OCI-LY7 (cell line): ENCODE results near the gene CDC42BPA. TPM values are rescaled to one million over a fixed set of nuclear protein-coding genes. Genes with fewer than 3 reads are reported as not detected.

Experiments
- BruUV-seq: library from RNA; stranded (reverse); fragments of 400-500 nt; replicated peaks from 2 replicates; lab custom pipeline; 2021; lab: Mats Ljungman, UMichigan
- CTCF ChIA-PET: fragments of 300-600 bp; sonication (Branson Sonifier 250); formaldehyde crosslinking; loops from one replicate; lab custom pipeline; 2022; ENCODE audit warnings: antibody characterized with exemption; ENCODE audit not compliant: unreplicated experiment; lab: Charles Lee
- POLR2A ChIA-PET: fragments of 300-600 bp; sonication (Branson Sonifier 250); formaldehyde crosslinking; loops from one replicate; lab custom pipeline; 2022; ENCODE audit warnings: antibody characterized with exemption; lab: Charles Lee
- DNase-seq: peaks from one replicate; pipeline ENCODE4 v3.0.0-alpha.2; 2015; ENCODE audit warnings: low spot score
- H2AFZ ChIP-seq: fragments of 200-600 bp; sonication (generic), shearing (Covaris generic); 2 replicates; pipeline ENCODE4 v1.6.1; 2014; ENCODE audit warnings: mild to moderate bottlenecking, antibody characterized with exemption, low read length, moderate library complexity
- H3K27ac ChIP-seq: fragments of 200-600 bp; sonication (generic); 2 replicates; pipeline ENCODE4 v1.5.1; 2014; ENCODE audit warnings: mixed run types, low read depth, mild to moderate bottlenecking, moderate library complexity, low read length, inconsistent platforms; ENCODE audit not compliant: poor library complexity, severe bottlenecking
- H3K36me3 ChIP-seq: fragments of 200-600 bp; sonication (generic); 2 replicates; pipeline ENCODE4 v1.6.1; 2014; ENCODE audit warnings: mild to moderate bottlenecking, antibody characterized with exemption, low read length, moderate library complexity, mixed read lengths; ENCODE audit not compliant: insufficient read depth
- H3K4me1 ChIP-seq: fragments of 200-600 bp; sonication (generic); 2 replicates; pipeline ENCODE4 v1.5.1; 2014; ENCODE audit warnings: mild to moderate bottlenecking, low read length; ENCODE audit not compliant: insufficient read depth, poor library complexity, severe bottlenecking
- H3K4me2 ChIP-seq: fragments of 200-600 bp; sonication (generic); 2 replicates; pipeline ENCODE4 v1.6.1; 2014; ENCODE audit warnings: mild to moderate bottlenecking, low read length
- H3K4me3 ChIP-seq: fragments of 200-600 bp; sonication (generic); 2 replicates; pipeline ENCODE4 v1.5.1; 2014; ENCODE audit warnings: mild to moderate bottlenecking, low read depth, low read length; ENCODE audit not compliant: poor library complexity, severe bottlenecking
- H3K79me2 ChIP-seq: fragments of 200-600 bp; sonication (generic); 2 replicates; pipeline ENCODE4 v1.6.1; 2016; ENCODE audit warnings: low read depth, mild to moderate bottlenecking, low read length, moderate library complexity, mixed read lengths; ENCODE audit not compliant: insufficient read depth
- H3K9me2 ChIP-seq: fragments of 200-600 bp; sonication (generic); 2 replicates; pipeline ENCODE4 v1.6.1; 2016; ENCODE audit warnings: mild to moderate bottlenecking, low read length, mixed read lengths; ENCODE audit not compliant: insufficient read depth
- H3K9me3 ChIP-seq: fragments of 200-600 bp; sonication (generic); 2 replicates; pipeline ENCODE4 v1.6.1; 2014; ENCODE audit warnings: mild to moderate bottlenecking, mixed run types, low read length, mixed read lengths
- H4K20me1 ChIP-seq: fragments of 200-600 bp; sonication (generic); 2 replicates; pipeline ENCODE4 v1.6.1; 2014; ENCODE audit warnings: mild to moderate bottlenecking, antibody characterized with exemption, low read length, moderate library complexity, mixed read lengths; ENCODE audit not compliant: insufficient read depth
- EZH2phosphoT487 ChIP-seq: fragments of 200-600 bp; sonication (generic); IDR thresholded peaks from 2 replicates; pipeline ENCODE4 v1.6.1; 2018; ENCODE audit warnings: low read depth, borderline replicate concordance, mild to moderate bottlenecking, mixed run types, antibody characterized with exemption, low read length, moderate library complexity, mixed read lengths
- intact Hi-C: fragments of 100-400 bp; cut with micrococcal nuclease; formaldehyde crosslinking; loops from one replicate; pipeline ENCODE4 v1.10.0; 2022; ENCODE audit not compliant: unreplicated experiment
- total RNA-seq, 2 experiments: library from RNA; depleted of rRNA in 1 of 2; stranded (reverse); fragments of >200 nt in 1 of 2; shearing (Covaris generic) in 1 of 2; gene quantifications; 2 replicates each; pipeline ENCODE4 v1.2.3, GENCODE V29; 2014 to 2022
- TF ChIP-seq, protein P1 (sequence below): fragments of 200-600 bp; sonication (generic); conservative IDR thresholded peaks from 2 replicates; pipeline ENCODE4 v1.5.1; 2014; ENCODE audit warnings: mild to moderate bottlenecking, antibody characterized with exemption, low read length, moderate library complexity, mixed read lengths

Gene CDC42BPA
- total RNA-seq, 2 experiments from 2014 or later: not detected

DNA sequence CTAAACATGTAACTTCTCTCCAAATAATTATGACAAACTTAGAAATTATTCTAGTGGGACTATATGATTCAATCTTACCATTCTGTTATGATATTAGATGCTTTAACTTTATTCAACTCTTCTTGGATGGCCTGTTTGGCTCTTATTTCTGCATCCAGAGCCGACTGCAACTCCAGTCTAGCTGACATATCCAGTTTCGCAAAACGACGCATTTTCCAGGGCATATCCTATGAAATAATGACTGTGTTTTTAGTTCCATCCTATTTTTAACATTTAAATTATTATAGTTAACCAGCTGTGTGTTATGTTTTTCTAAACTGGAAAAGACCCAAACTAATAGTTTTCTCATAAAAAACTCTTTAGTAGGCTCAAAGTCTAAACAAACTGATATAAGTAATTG, 244.5 kb downstream of the CDC42BPA start:
- no peak for DNase-seq
- BruUV-seq: no TSS peak
- H3K79me2 ChIP-seq: no peaks in the 10 kb centered on the region
- H3K9me3 ChIP-seq: no peaks in the 10 kb centered on the region
- H3K4me3 ChIP-seq: no peak overlapping the region
- POLR2A ChIA-PET: interaction anchor here (1.0 kb wide), 1 partner anchor 10 kb away, joined by 3 read pairs; no protein-coding TSS in a partner anchor
- H3K27ac ChIP-seq: no peak overlapping the region
- CTCF ChIA-PET: no interaction called here
- no peaks in the 10 kb centered on the region for H4K20me1 ChIP-seq
- H3K4me1 ChIP-seq: no peaks in the 10 kb centered on the region
- no peaks in the 10 kb centered on the region for H3K9me2 ChIP-seq
- no peak overlapping the region for H3K4me2 ChIP-seq
- no peaks in the 10 kb centered on the region for H3K36me3 ChIP-seq
- no peak for TF ChIP-seq EZH2phosphoT487
- TF ChIP-seq, protein P1, sequence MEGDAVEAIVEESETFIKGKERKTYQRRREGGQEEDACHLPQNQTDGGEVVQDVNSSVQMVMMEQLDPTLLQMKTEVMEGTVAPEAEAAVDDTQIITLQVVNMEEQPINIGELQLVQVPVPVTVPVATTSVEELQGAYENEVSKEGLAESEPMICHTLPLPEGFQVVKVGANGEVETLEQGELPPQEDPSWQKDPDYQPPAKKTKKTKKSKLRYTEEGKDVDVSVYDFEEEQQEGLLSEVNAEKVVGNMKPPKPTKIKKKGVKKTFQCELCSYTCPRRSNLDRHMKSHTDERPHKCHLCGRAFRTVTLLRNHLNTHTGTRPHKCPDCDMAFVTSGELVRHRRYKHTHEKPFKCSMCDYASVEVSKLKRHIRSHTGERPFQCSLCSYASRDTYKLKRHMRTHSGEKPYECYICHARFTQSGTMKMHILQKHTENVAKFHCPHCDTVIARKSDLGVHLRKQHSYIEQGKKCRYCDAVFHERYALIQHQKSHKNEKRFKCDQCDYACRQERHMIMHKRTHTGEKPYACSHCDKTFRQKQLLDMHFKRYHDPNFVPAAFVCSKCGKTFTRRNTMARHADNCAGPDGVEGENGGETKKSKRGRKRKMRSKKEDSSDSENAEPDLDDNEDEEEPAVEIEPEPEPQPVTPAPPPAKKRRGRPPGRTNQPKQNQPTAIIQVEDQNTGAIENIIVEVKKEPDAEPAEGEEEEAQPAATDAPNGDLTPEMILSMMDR: no peak
- intact Hi-C loops: no loop called here
- no peak overlapping the region for H2AFZ ChIP-seq

DNA sequence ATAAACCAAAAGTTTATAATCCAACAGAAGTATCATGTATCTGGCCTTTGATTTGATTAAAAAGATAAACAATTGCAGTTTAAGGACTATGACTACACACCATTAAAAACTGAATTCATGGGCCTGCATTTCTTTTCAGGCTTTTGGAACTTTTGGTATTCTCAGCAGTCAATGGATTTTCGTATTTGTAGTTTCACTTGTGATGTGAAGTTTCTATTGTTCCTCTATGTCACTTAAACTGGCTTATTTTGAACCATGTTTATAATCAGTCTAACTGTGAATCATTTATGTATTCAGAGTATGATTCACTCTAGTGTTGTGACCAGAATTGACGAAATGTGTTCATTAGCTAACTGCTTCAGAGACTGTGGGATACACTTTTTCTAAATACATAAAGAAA, 245.3 kb downstream of the CDC42BPA start:
- TF ChIP-seq, protein P1: no peak
- no peak for TF ChIP-seq EZH2phosphoT487
- H3K9me3 ChIP-seq: no peaks in the 10 kb centered on the region
- no peak overlapping the region for H3K27ac ChIP-seq
- BruUV-seq: no TSS peak
- H3K4me3 ChIP-seq: no peak overlapping the region
- no peaks in the 10 kb centered on the region for H3K4me1 ChIP-seq
- H3K36me3 ChIP-seq: no peaks in the 10 kb centered on the region
- intact Hi-C loops: no loop called here
- no peak for DNase-seq
- ChIA-PET CTCF (no interaction called here), POLR2A (interaction anchor here (0.6 kb wide), 1 partner anchor 225 kb away, joined by 4 read pairs; no protein-coding TSS in a partner anchor)
- no peak overlapping the region for H3K4me2 ChIP-seq
- no peak overlapping the region for H2AFZ ChIP-seq
- no peaks in the 10 kb centered on the region for H3K79me2 ChIP-seq
- H3K9me2 ChIP-seq: no peaks in the 10 kb centered on the region
- no peaks in the 10 kb centered on the region for H4K20me1 ChIP-seq

DNA sequence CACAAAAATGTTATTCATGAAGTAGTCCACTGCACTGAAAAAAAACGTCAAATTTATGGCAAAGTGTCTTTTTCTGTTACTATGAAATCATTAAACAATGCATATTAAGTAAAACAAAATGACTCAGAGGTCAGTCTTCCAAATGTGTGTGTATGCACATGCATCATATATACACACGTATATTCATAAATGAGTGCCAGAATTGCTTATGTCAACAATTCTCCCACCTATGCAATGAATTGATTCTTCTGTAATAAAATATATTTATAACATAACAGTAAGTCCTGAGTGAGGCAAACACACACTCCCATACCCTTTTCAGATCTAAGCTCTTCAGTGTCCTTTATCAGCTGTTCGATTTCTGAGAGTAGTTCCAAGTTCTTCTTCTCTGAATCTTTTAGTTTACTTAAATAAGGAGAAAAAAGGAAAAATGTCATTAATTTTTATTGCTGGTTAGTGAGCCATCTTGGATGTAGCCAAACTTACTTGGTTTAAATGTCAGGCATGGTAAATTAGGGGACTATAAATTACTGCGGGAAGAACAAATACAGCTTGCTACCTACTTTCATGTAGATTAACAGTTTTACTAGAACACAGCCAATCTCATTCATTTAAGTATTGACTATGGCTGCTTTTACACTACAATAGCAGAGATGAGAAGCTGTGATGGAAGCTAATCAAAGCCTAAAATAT, 246.3 kb downstream of the CDC42BPA start:
- DNase-seq: no peak
- H2AFZ ChIP-seq: no peak overlapping the region
- TF ChIP-seq, protein P1: no peak
- no peak for TF ChIP-seq EZH2phosphoT487
- CTCF ChIA-PET: no interaction called here
- H3K4me1 ChIP-seq: no peaks in the 10 kb centered on the region
- no peak overlapping the region for H3K27ac ChIP-seq
- intact Hi-C loops: no loop called here
- no peaks in the 10 kb centered on the region for H3K9me2 ChIP-seq
- no TSS peak for BruUV-seq
- POLR2A ChIA-PET: no interaction called here
- no peaks in the 10 kb centered on the region for H4K20me1 ChIP-seq
- H3K4me2 ChIP-seq: no peak overlapping the region
- no peaks in the 10 kb centered on the region for H3K9me3 ChIP-seq
- H3K36me3 ChIP-seq: no peaks in the 10 kb centered on the region
- H3K4me3 ChIP-seq: no peak overlapping the region
- H3K79me2 ChIP-seq: no peaks in the 10 kb centered on the region
